Measurements from ENCODE around the gene GRK3. TPM values are rescaled to one million over a fixed set of nuclear protein-coding genes. Genes with fewer than 3 reads are reported as not detected.
"Not testable (repeated sequence)": the region's sequence is repeated elsewhere in the genome, so short reads cannot be mapped to it uniquely, and the experiment has no call there.

GRK3 gene
- total and polyA plus RNA-seq, 2 donors (not counting 3 experiments of a cell fraction or from before 2014, with no cell fraction given): 0.68 to 4.4 TPM

GRCh38 chr22:25574736-25575135, 10.3 kb downstream of the GRK3 start:
- H3K79me2 ChIP-seq (ENCODE audit: control insufficient read depth, insufficient read depth, low read length): no peaks in the 10 kb centered on the region
- no peak overlapping the region for H2AFZ ChIP-seq (ENCODE audit: low read depth, low read length)
- H3K4me3 ChIP-seq (replicated peaks in 1 of 3; ENCODE audit: insufficient read depth in 1 of 3, low read depth in 1 of 3, low read length in 3 of 3): no peak overlapping the region
- POLR2A ChIA-PET: no interaction called here
- no peak overlapping the region for H3K4me2 ChIP-seq (ENCODE audit: insufficient read depth, low read length)
- TF ChIP-seq POLR2AphosphoS5 (IDR thresholded peaks at IDR 0.05; ENCODE audit: insufficient read depth, low read depth, low read length) (no peak), MYC (IDR thresholded peaks at IDR 0.05; ENCODE audit: low read depth, low read length) (no peak), GATA2 (IDR thresholded peaks at IDR 0.05; ENCODE audit: insufficient read depth, insufficient read length, low read depth, low read length) (no peak), JUN (IDR thresholded peaks at IDR 0.05; ENCODE audit: borderline replicate concordance, insufficient read depth, insufficient read length, low read depth) (no peak), POLR2A (IDR thresholded peaks at IDR 0.05; ENCODE audit: low read depth, low read length) (no peak), EZH2 (IDR thresholded peaks at IDR 0.05; ENCODE audit: borderline replicate concordance, low read depth, low read length, severe bottlenecking) (no peak), MAX (IDR thresholded peaks at IDR 0.05; ENCODE audit: insufficient read depth, insufficient read length) (no peak), FOS (IDR thresholded peaks at IDR 0.05; ENCODE audit: borderline replicate concordance, insufficient read depth, low read length) (no peak), CTCF (IDR thresholded peaks at IDR 0.05; ENCODE audit: extremely low read depth in 1 of 2, insufficient read depth in 1 of 2, low read depth in 1 of 2, low read length in 2 of 2) (no peak)
- dilution Hi-C loops (cut with MboI; ENCODE audit: extremely low pct_ligation_motif_present, low sequenced_read_pairs) (no loop called here), intact Hi-C loops (cut with micrococcal nuclease) (no loop called here)
- no peaks in the 10 kb centered on the region for H3K9me1 ChIP-seq (replicated peaks; ENCODE audit: control insufficient read depth, extremely low read depth, insufficient read depth, low read length)
- H4K20me1 ChIP-seq (replicated peaks; ENCODE audit: control insufficient read depth, extremely low read depth, insufficient read depth, low read length): no peaks in the 10 kb centered on the region
- H3K9ac ChIP-seq (replicated peaks; ENCODE audit: extremely low read depth, insufficient read depth, low read length): no peak overlapping the region
- no peaks in the 10 kb centered on the region for H3K27me3 ChIP-seq (ENCODE audit: control insufficient read depth in 2 of 2, insufficient read depth in 2 of 2, low read length in 2 of 2)
- H3K4me1 ChIP-seq (ENCODE audit: control insufficient read depth, extremely low read depth, insufficient read depth, low read length): no peaks in the 10 kb centered on the region
- CTCF ChIA-PET: no interaction called here
- no peak for FAIRE-seq
- H3K36me3 ChIP-seq (ENCODE audit: control insufficient read depth in 2 of 2, extremely low read depth in 1 of 2, insufficient read depth in 2 of 2, low read length in 2 of 2): no peaks in the 10 kb centered on the region
- no peaks in the 10 kb centered on the region for H3K9me3 ChIP-seq (replicated peaks; ENCODE audit: control insufficient read depth, insufficient read depth, low read length)
- BruUV-seq (replicated peaks): no TSS peak
- DNase-seq (ENCODE audit: low read depth, low spot score): no peak
- no peak overlapping the region for H3K27ac ChIP-seq (ENCODE audit: insufficient read depth, low read depth, low read length)

GRCh38 chr22:25575674-25576392, 11.4 kb downstream of the GRK3 start:
- H3K27me3 ChIP-seq (ENCODE audit: control insufficient read depth in 2 of 2, insufficient read depth in 2 of 2, low read length in 2 of 2); FAIRE-seq; H3K9ac ChIP-seq (replicated peaks; ENCODE audit: extremely low read depth, insufficient read depth, low read length); H3K4me3 ChIP-seq (replicated peaks in 1 of 3; ENCODE audit: insufficient read depth in 1 of 3, low read depth in 1 of 3, low read length in 3 of 3); H3K4me2 ChIP-seq (ENCODE audit: insufficient read depth, low read length); DNase-seq (ENCODE audit: low read depth, low spot score); H2AFZ ChIP-seq (ENCODE audit: low read depth, low read length); dilution Hi-C loops (cut with MboI; ENCODE audit: extremely low pct_ligation_motif_present, low sequenced_read_pairs); H3K9me3 ChIP-seq (replicated peaks; ENCODE audit: control insufficient read depth, insufficient read depth, low read length); H3K4me1 ChIP-seq (ENCODE audit: control insufficient read depth, extremely low read depth, insufficient read depth, low read length); BruUV-seq (replicated peaks); H3K27ac ChIP-seq (ENCODE audit: insufficient read depth, low read depth, low read length); POLR2A ChIA-PET; H3K79me2 ChIP-seq (ENCODE audit: control insufficient read depth, insufficient read depth, low read length); H3K9me1 ChIP-seq (replicated peaks; ENCODE audit: control insufficient read depth, extremely low read depth, insufficient read depth, low read length); H3K36me3 ChIP-seq (ENCODE audit: control insufficient read depth in 2 of 2, extremely low read depth in 1 of 2, insufficient read depth in 2 of 2, low read length in 2 of 2); CTCF ChIA-PET; H4K20me1 ChIP-seq (replicated peaks; ENCODE audit: control insufficient read depth, extremely low read depth, insufficient read depth, low read length): not testable (repeated sequence)
- intact Hi-C loops (cut with micrococcal nuclease): loop anchor here (1.0 kb wide), 1 partner anchor 11 kb away; no protein-coding TSS in a partner anchor

- H3K36me3 ChIP-seq (ENCODE audit: control insufficient read depth in 2 of 2, extremely low read depth in 1 of 2, insufficient read depth in 2 of 2, low read length in 2 of 2); H2AFZ ChIP-seq (ENCODE audit: low read depth, low read length); CTCF ChIA-PET; H3K4me3 ChIP-seq (replicated peaks in 1 of 3; ENCODE audit: insufficient read depth in 1 of 3, low read depth in 1 of 3, low read length in 3 of 3); dilution Hi-C loops (cut with MboI; ENCODE audit: extremely low pct_ligation_motif_present, low sequenced_read_pairs); H4K20me1 ChIP-seq (replicated peaks; ENCODE audit: control insufficient read depth, extremely low read depth, insufficient read depth, low read length); H3K9me3 ChIP-seq (replicated peaks; ENCODE audit: control insufficient read depth, insufficient read depth, low read length); DNase-seq (ENCODE audit: low read depth, low spot score); H3K79me2 ChIP-seq (ENCODE audit: control insufficient read depth, insufficient read depth, low read length); H3K9ac ChIP-seq (replicated peaks; ENCODE audit: extremely low read depth, insufficient read depth, low read length); POLR2A ChIA-PET; intact Hi-C loops (cut with micrococcal nuclease); FAIRE-seq; H3K4me2 ChIP-seq (ENCODE audit: insufficient read depth, low read length); BruUV-seq (replicated peaks); H3K27me3 ChIP-seq (ENCODE audit: control insufficient read depth in 2 of 2, insufficient read depth in 2 of 2, low read length in 2 of 2); H3K4me1 ChIP-seq (ENCODE audit: control insufficient read depth, extremely low read depth, insufficient read depth, low read length); H3K27ac ChIP-seq (ENCODE audit: insufficient read depth, low read depth, low read length); H3K9me1 ChIP-seq (replicated peaks; ENCODE audit: control insufficient read depth, extremely low read depth, insufficient read depth, low read length): not testable (repeated sequence)
These were observed 17.0 kb downstream of the GRK3 start for GRCh38 chr22:25581452-25581851.
